HepG2 (cell line): ENCODE results near the gene PRDM7. TPM values are rescaled to one million over a fixed set of nuclear protein-coding genes. Genes with fewer than 3 reads are reported as not detected.

Source experiments
- ERF ChIP-seq: IDR thresholded peaks from 2 replicates; pipeline ENCODE4 v1.6.1; 2018; ENCODE audit warnings: missing biosample characterization, missing genetic modification reagents
- HDAC2 ChIP-seq: sonication (generic); formaldehyde crosslinking; IDR thresholded peaks from 2 replicates; pipeline ENCODE4 v1.4.0; 2020; ENCODE audit warnings: missing genetic modification reagents
- HNF1A ChIP-seq, 2 experiments: sonication (generic) in 1 of 2; formaldehyde crosslinking in 1 of 2; IDR thresholded peaks; 2 replicates each; pipeline versions ENCODE4 v1.4.0 to v1.6.1; 2016 to 2020; ENCODE audit warnings: borderline replicate concordance in 1 of 2, low read depth in 1 of 2, mild to moderate bottlenecking in 1 of 2, missing genetic modification reagents in 1 of 2
- HNF4A ChIP-seq: sonication (generic); formaldehyde crosslinking; IDR thresholded peaks from 2 replicates; pipeline ENCODE4 v1.4.0; 2020; ENCODE audit warnings: missing genetic modification reagents
- IKZF1 ChIP-seq: fragments of 450-650 bp; IDR thresholded peaks from 2 replicates; pipeline ENCODE4 v1.7.1; 2016
- KAT8 ChIP-seq: IDR thresholded peaks from 2 replicates; pipeline ENCODE4 v1.6.1; 2016; ENCODE audit warnings: missing genetic modification reagents, missing compliant biosample characterization
- MED13 ChIP-seq: sonication (generic); formaldehyde crosslinking; IDR thresholded peaks from 2 replicates; pipeline ENCODE4 v1.5.0; 2020; ENCODE audit warnings: missing genetic modification reagents
- MEIS2 ChIP-seq: sonication (generic); formaldehyde crosslinking; IDR thresholded peaks from 2 replicates; pipeline ENCODE4 v1.9.0; 2021; ENCODE audit warnings: mild to moderate bottlenecking, missing genetic modification reagents
- MIER3 ChIP-seq: IDR thresholded peaks from 2 replicates; pipeline ENCODE4 v1.6.1; 2016; ENCODE audit warnings: missing compliant biosample characterization, borderline replicate concordance
- MTF2 ChIP-seq: sonication (generic); formaldehyde crosslinking; IDR thresholded peaks from 2 replicates; pipeline ENCODE4 v1.5.0; 2020; ENCODE audit warnings: missing genetic modification reagents, borderline replicate concordance
- NCOR1 ChIP-seq: fragments of 200-600 bp; sonication (generic); IDR thresholded peaks from 2 replicates; pipeline ENCODE4 v1.7.0; 2017; ENCODE audit warnings: antibody characterized with exemption, low read length, borderline replicate concordance
- POGK ChIP-seq: sonication (generic); formaldehyde crosslinking; conservative IDR thresholded peaks from 2 replicates; pipeline ENCODE4 v1.8.0; 2022; ENCODE audit warnings: mild to moderate bottlenecking, moderate library complexity, missing genetic modification reagents
- TCF7 ChIP-seq: sonication (generic); IDR thresholded peaks from 2 replicates; pipeline ENCODE4 v1.6.1; 2016; ENCODE audit warnings: antibody characterized with exemption, low read depth
- YEATS2 ChIP-seq: sonication (generic); formaldehyde crosslinking; IDR thresholded peaks from 2 replicates; pipeline ENCODE4 v1.4.0; 2020; ENCODE audit warnings: missing genetic modification reagents, borderline replicate concordance
- ZBTB8A ChIP-seq: sonication (generic); formaldehyde crosslinking; IDR thresholded peaks from 2 replicates; pipeline ENCODE4 v1.4.0; 2020; ENCODE audit warnings: mild to moderate bottlenecking, low read depth, missing genetic modification reagents, borderline replicate concordance
- ZNF207 ChIP-seq: fragments of 450-650 bp; IDR thresholded peaks from 2 replicates; pipeline ENCODE4 v1.6.1; 2016; ENCODE audit warnings: antibody characterized with exemption, borderline replicate concordance
- ZNF296 ChIP-seq: sonication (generic); formaldehyde crosslinking; conservative IDR thresholded peaks from 2 replicates; pipeline ENCODE4 v1.5.0; 2020; ENCODE audit warnings: mild to moderate bottlenecking, missing genetic modification reagents
- ZNF564 ChIP-seq: sonication (generic); formaldehyde crosslinking; IDR thresholded peaks from 2 replicates; pipeline ENCODE4 v1.8.1; 2023; ENCODE audit warnings: mild to moderate bottlenecking, missing genetic modification reagents
- ZNF652 ChIP-seq: IDR thresholded peaks from 2 replicates; pipeline ENCODE4 v1.6.1; 2016; ENCODE audit warnings: low read depth, borderline replicate concordance
- ZNF740 ChIP-seq: sonication (generic); formaldehyde crosslinking; IDR thresholded peaks from 2 replicates; pipeline ENCODE4 v1.4.0; 2020; ENCODE audit warnings: missing genetic modification reagents
- ZNF883 ChIP-seq: sonication (generic); formaldehyde crosslinking; IDR thresholded peaks from 2 replicates; pipeline ENCODE4 v1.5.1; 2020; ENCODE audit warnings: mild to moderate bottlenecking, missing genetic modification reagents; ENCODE audit errors: not compliant biosample characterization
- polyA plus RNA-seq, 8 experiments: library from polyadenylated mRNA; depleted of rRNA in 3 of 8; stranded (reverse) in 7 of 8; unstranded in 1 of 8; fragments of >200 nt; fragmentation: Illumina TruSeq in 4 of 8; extraction: Trizol in 4 of 8; gene quantifications; 2 replicates each; pipeline versions ENCODE4 v1.2.1 to v1.2.3, GENCODE V29; 2011 to 2016; ENCODE audit warnings: low read depth in 4 of 8, missing spikeins in 1 of 8, mixed read lengths in 1 of 8; ENCODE audit not compliant: insufficient read depth in 1 of 8
- total RNA-seq, 5 experiments: library from RNA; depleted of rRNA; stranded (reverse); fragments of >200 nt; fragmentation: Illumina TruSeq; extraction: Trizol; gene quantifications; 2 replicates each; pipeline ENCODE4 v1.2.3, GENCODE V29; 2016; ENCODE audit warnings: low read depth in 1 of 5
- TF ChIP-seq, protein P1 (sequence below): sonication (generic); formaldehyde crosslinking; IDR thresholded peaks from 2 replicates; pipeline ENCODE4 v1.9.0; 2021; ENCODE audit warnings: missing genetic modification reagents, borderline replicate concordance

PRDM7 gene
- total and polyA plus RNA-seq, 2 of the 13 experiments (the other 11 are each of a cell fraction or from before 2014, with no cell fraction given), result not detected

DNA sequence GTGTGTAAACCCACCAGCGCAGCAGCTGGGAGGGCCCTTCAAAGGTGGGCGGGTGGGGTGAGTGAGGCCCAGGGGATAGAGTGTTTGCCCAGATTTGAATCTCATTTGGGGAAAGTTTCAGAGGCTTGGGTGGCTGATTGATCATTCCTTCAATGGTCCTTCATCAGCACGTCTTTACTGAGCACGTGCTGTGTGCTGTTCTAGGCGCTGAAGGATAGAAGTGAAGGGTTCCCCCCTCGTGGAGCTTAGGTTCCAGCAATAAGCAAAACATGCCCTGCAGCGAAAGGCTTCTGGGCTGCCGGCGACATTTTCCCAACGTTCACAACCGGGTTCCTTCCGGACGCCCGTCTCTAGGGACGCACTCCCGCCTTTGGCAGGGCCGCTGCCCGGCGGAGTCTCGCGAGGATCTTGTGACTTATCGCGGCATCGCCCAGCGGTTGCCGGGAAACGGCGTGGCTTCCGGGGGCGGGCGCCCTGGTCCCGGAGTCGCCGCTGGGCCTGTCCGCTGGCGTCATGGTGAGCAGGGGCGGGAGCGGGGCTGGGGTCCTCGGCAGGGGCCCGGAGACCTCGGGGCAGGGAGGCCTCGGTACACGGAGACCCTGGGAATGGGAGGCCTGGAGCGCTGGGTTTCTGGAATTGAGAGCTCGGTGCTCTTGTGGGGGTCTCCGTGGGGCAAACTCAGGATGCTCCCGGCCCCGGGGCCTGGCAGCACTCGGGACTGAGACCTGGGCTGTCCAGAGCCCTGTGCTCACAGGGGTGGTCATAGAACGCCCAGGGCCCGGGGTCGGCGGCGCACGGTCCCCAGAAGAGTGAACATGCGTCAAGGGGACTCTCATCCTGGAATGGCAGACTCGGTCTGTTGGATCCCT lies 54.7 kb downstream of the PRDM7 start (continued):
- TF ChIP-seq HNF1A (IDR thresholded peaks at IDR 0.05; ENCODE audit: low read depth) (no peak), HNF1A (CRISPR knock-in tag; IDR thresholded peaks at IDR 0.05; ENCODE audit: borderline replicate concordance) (peak; percentile 29; the same call in 1 of the 2 replicates), YEATS2 (CRISPR knock-in tag) (peak; percentile 96), ZNF207 (no peak), MTF2 (CRISPR knock-in tag) (0 out of 2 replicates have a peak, but pooled peaks have one; percentile 46), ZNF740 (no peak), ZBTB8A (CRISPR knock-in tag) (0 out of 2 replicates have a peak, but pooled peaks have one; percentile 85), HNF4A (no peak; the same call in 1 of the 2 replicates), ERF (CRISPR knock-in tag) (peak; percentile 77), MED13 (no peak; the same call in none of the 2 replicates), TCF7 (0 out of 2 replicates have a peak, but pooled peaks have one; percentile 17), NCOR1 (no peak), IKZF1 (no peak), ZNF652 (peak; percentile 75), ZNF883 (CRISPR knock-in tag) (no peak), ZNF564 (CRISPR knock-in tag) (no peak), POGK (peak; percentile 66), MIER3 (CRISPR knock-in tag) (peak; percentile 47; the same call in 1 of the 2 replicates), ZNF296 (no peak), MEIS2 (CRISPR knock-in tag) (peak; percentile 27; the same call in 1 of the 2 replicates), KAT8 (CRISPR knock-in tag) (peak; percentile 92), HDAC2 (CRISPR knock-in tag) (0 out of 2 replicates have a peak, but pooled peaks have one; percentile 66)
- TF ChIP-seq, protein P1, sequence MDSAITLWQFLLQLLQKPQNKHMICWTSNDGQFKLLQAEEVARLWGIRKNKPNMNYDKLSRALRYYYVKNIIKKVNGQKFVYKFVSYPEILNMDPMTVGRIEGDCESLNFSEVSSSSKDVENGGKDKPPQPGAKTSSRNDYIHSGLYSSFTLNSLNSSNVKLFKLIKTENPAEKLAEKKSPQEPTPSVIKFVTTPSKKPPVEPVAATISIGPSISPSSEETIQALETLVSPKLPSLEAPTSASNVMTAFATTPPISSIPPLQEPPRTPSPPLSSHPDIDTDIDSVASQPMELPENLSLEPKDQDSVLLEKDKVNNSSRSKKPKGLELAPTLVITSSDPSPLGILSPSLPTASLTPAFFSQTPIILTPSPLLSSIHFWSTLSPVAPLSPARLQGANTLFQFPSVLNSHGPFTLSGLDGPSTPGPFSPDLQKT (CRISPR knock-in tag), result peak; percentile 12; the same call in 1 of the 2 replicates
